ENCODE data around the gene PRKAG1.

GRCh38 chr12:49015196-49015595 lies 3.4 kb downstream of the PRKAG1 start:
- TF ChIP-seq, protein P1, sequence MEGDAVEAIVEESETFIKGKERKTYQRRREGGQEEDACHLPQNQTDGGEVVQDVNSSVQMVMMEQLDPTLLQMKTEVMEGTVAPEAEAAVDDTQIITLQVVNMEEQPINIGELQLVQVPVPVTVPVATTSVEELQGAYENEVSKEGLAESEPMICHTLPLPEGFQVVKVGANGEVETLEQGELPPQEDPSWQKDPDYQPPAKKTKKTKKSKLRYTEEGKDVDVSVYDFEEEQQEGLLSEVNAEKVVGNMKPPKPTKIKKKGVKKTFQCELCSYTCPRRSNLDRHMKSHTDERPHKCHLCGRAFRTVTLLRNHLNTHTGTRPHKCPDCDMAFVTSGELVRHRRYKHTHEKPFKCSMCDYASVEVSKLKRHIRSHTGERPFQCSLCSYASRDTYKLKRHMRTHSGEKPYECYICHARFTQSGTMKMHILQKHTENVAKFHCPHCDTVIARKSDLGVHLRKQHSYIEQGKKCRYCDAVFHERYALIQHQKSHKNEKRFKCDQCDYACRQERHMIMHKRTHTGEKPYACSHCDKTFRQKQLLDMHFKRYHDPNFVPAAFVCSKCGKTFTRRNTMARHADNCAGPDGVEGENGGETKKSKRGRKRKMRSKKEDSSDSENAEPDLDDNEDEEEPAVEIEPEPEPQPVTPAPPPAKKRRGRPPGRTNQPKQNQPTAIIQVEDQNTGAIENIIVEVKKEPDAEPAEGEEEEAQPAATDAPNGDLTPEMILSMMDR (IDR thresholded peaks at IDR 0.05; ENCODE audit: insufficient read depth, low read depth, low read length): no peak
- TF ChIP-seq EZH2 (IDR thresholded peaks at IDR 0.05; ENCODE audit: insufficient read depth, low read length): no peak

Measured in astrocyte (in vitro differentiated cells and primary cell).